SJSA1 (cell line): ENCODE measurements around the gene CDK11A. TPM values are rescaled to one million over a fixed set of nuclear protein-coding genes. Genes with fewer than 3 reads are reported as not detected.
"Not testable (repeated sequence)": the region's sequence is repeated elsewhere in the genome, so short reads cannot be mapped to it uniquely, and the experiment has no call there.

Source experiments
- DNase-seq, 2 experiments: peaks; one replicate each; pipeline ENCODE4 v3.0.0-alpha.2; 2015 to 2020; ENCODE audit warnings: low spot score in 2 of 2, low read depth in 1 of 2
- H3K27ac ChIP-seq: fragments of 250-450 bp; sonication (Bioruptor Pico); 2 replicates; pipeline ENCODE4 v1.5.1; 2020; ENCODE audit warnings: mild to moderate bottlenecking, moderate library complexity
- H3K27me3 ChIP-seq: fragments of 250-450 bp; sonication (Bioruptor Pico); replicated peaks from 2 replicates; pipeline ENCODE4 v1.5.1; 2020; ENCODE audit warnings: mild to moderate bottlenecking, moderate library complexity
- H3K36me3 ChIP-seq: fragments of 250-450 bp; sonication (Bioruptor Pico); 2 replicates; pipeline ENCODE4 v1.5.1; 2020; ENCODE audit warnings: mild to moderate bottlenecking
- H3K4me1 ChIP-seq: fragments of 250-450 bp; sonication (Bioruptor Pico); replicated peaks from 2 replicates; pipeline ENCODE4 v1.6.1; 2021; ENCODE audit warnings: mild to moderate bottlenecking
- H3K4me3 ChIP-seq: fragments of 250-450 bp; sonication (Bioruptor Pico); 2 replicates; pipeline ENCODE4 v1.5.1; 2020; ENCODE audit warnings: mild to moderate bottlenecking
- H3K9me3 ChIP-seq: fragments of 250-450 bp; sonication (Bioruptor Pico); replicated peaks from 2 replicates; pipeline ENCODE4 v1.5.1; 2020; ENCODE audit warnings: mild to moderate bottlenecking
- total RNA-seq: library from RNA; depleted of rRNA; stranded (reverse); fragments of >200 nt; shearing (Covaris generic); gene quantifications from 2 replicates; pipeline ENCODE4 v1.2.3, GENCODE V29; 2014

CDK11A gene
- total RNA-seq, 1 experiment from 2014 or later, result 11.8 TPM

DNA sequence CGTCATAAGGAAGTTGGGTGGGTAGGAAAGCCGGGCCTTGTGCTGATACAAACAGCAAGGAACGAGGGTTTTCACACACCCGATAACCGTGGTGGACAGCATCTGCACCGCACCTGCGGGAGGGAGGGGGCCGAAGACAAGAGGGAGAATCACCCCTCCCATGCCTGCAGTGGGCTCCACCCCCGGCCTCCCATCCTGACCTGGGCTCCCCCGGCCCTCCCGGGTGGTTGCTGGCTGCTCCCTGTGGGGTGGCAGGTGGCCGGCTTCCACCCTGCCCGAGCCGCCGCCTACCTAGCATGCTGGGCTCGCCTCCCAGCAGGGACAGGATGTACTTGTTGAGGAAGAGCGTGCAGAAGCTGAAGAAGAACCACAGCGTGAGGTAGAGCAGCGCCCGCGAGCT lies 48.1 kb downstream of the CDK11A start:
- not testable (repeated sequence) for H3K4me3 ChIP-seq, H3K27ac ChIP-seq, H3K27me3 ChIP-seq, H3K9me3 ChIP-seq, H3K4me1 ChIP-seq
- DNase-seq, result peak in 1 of 2 experiments; percentile 14
- H3K36me3 ChIP-seq, result peaks cover 14% of the 10 kb centered on the region

DNA sequence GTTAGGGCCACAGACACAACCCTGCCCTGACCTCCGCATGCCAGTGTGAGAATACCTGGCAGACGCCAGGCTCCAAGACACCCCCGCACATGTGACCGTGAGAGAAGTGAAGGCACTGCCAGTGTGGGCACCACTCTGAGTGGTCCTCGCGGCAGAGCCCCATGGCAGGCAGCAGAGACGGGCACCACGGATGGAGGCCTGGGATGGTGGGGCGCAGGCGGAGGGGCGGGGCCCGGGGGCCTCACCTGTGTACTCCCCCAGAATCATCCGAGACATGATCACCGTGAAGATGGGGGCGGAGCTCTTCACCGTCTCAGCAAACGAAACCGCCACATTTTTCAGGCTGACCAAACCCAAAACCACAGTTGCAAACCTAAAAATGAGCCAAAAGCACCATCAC lies 48.9 kb downstream of the CDK11A start:
- H3K9me3 ChIP-seq, H3K4me1 ChIP-seq, H3K27ac ChIP-seq, H3K4me3 ChIP-seq, H3K27me3 ChIP-seq: not testable (repeated sequence)
- peaks cover 15% of the 10 kb centered on the region for H3K36me3 ChIP-seq
- DNase-seq, result peak in 1 of 2 experiments; percentile 29

DNA sequence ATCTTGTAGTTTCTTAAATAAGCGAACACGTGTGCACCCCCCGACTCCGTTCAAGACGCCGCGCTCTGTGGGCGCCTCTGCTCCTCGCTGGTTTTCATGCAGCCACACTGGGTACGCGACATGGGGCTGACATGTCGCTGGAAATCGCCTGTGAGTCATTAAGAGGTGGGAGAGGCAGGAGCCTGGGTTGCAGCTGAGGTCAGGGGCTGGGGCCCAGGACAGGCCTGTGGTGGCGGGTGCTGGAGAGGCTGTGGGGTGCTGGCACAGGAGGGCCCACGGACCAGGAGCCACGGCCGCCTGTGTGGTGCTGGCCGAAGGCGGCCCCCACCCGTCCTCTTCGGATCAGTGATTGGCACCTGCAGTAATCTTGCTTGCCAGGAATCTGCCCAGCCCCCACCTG lies 49.4 kb downstream of the CDK11A start:
- not testable (repeated sequence) for H3K27me3 ChIP-seq, H3K27ac ChIP-seq, H3K9me3 ChIP-seq, H3K4me1 ChIP-seq, H3K4me3 ChIP-seq
- peaks cover 15% of the 10 kb centered on the region for H3K36me3 ChIP-seq
- peak in 1 of 2 experiments; percentile 20 for DNase-seq

DNA sequence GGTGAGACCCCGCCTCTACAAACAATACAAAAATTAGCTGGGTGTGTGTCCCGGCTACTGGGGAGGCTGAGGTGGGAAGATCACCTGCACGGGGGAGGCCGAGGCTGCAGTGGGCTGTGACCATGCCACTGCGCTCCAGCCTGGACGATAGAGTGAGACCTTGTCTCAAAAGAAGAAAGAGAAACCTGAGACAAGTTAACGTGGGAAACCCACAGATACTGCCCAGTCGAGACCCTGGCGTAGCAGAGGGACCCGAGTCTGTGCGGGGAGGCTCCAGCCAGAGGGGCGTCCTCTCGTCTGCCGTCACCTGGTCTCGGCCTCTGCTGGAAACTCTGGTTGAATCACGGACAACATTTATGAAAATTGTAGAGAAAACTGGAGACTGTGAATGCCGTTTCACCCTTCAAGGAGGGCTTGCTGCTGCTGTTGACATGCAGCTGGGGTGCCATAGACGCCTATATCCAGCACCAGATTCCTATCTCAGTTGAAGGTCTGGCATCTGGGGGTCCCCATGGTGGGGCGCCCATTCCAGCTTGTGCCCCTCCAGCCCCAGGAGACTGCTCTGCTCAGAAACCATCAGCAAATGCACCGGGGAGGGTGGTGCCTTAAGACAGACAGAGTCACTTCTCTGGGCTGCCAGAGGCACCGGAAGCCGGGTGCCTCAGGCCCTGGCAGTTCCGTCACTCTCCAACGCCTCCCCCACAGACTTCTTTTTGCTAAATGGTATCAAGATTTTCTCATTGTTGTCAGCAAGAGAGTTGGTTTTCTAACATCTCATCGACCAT lies 51.8 kb downstream of the CDK11A start:
- no peaks in the 10 kb centered on the region for H3K9me3 ChIP-seq
- H3K4me1 ChIP-seq, result no peaks in the 10 kb centered on the region
- H3K4me3 ChIP-seq, result no peak overlapping the region
- H3K27me3 ChIP-seq, result no peaks in the 10 kb centered on the region
- DNase-seq, result no peak
- H3K36me3 ChIP-seq, result peaks cover 10% of the 10 kb centered on the region
- H3K27ac ChIP-seq, result no peak overlapping the region

DNA sequence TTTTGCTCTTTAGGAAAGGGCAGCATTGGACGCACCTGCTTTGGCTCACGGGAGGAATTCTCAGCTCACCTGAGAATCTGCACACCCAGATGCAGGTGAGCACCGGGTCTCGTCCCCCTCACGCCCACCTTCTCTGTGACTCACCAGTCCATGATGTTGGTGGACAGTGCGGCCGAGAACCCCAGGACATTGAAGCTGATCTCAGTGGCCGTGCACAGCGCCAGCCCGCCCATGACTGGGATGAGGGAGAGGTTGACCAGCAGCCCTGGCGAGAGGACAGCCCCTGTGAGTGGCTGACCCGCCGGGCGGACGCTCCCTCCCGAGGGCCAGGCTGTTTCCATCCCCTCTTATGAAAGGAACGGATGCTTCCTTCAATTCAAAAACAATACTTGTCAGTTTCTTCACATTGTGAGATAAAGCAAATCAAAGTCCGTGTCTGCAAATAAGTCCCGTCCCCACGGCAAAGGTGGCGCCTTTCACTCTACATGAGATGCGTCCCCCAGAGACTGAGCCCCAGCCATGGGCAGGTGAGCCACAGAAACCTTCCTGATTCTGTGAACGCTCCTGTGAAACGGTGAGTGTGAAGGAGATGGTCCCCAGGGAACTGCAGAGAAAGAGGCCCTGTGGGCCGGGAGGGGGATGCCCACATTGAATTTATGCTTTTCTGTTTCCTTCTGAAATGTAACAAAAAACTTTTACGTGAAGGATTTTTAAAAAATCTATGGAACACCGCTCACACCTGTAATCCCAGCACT lies 52.6 kb downstream of the CDK11A start:
- peaks cover 11% of the 10 kb centered on the region for H3K36me3 ChIP-seq
- no peaks in the 10 kb centered on the region for H3K9me3 ChIP-seq
- peak in 1 of 2 experiments; percentile 39 for DNase-seq
- H3K27me3 ChIP-seq, result no peaks in the 10 kb centered on the region
- no peak overlapping the region for H3K27ac ChIP-seq
- no peaks in the 10 kb centered on the region for H3K4me1 ChIP-seq
- H3K4me3 ChIP-seq, result no peak overlapping the region

DNA sequence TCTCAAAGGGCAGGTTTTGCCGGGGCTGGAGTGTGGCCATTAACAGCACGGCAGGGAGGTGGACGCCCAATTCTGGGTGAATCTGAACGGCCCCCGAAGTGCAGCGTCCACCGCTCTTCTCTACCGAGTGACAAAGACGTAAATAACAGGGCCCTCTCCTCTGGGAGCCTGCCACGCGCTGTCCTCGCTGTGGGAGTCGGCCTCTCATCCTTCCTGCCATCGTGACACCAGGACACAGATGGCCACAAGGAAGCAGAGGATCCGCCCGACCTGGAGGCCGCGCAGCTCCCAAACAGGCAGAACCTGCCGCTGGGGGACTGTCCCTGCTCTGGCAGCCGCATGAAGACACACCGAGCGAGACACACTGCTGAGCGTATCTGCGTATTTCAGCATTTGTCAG lies 53.3 kb downstream of the CDK11A start:
- peak in 1 of 2 experiments; percentile 38 for DNase-seq
- H3K4me1 ChIP-seq, result no peaks in the 10 kb centered on the region
- H3K36me3 ChIP-seq, result peaks cover 18% of the 10 kb centered on the region

DNA sequence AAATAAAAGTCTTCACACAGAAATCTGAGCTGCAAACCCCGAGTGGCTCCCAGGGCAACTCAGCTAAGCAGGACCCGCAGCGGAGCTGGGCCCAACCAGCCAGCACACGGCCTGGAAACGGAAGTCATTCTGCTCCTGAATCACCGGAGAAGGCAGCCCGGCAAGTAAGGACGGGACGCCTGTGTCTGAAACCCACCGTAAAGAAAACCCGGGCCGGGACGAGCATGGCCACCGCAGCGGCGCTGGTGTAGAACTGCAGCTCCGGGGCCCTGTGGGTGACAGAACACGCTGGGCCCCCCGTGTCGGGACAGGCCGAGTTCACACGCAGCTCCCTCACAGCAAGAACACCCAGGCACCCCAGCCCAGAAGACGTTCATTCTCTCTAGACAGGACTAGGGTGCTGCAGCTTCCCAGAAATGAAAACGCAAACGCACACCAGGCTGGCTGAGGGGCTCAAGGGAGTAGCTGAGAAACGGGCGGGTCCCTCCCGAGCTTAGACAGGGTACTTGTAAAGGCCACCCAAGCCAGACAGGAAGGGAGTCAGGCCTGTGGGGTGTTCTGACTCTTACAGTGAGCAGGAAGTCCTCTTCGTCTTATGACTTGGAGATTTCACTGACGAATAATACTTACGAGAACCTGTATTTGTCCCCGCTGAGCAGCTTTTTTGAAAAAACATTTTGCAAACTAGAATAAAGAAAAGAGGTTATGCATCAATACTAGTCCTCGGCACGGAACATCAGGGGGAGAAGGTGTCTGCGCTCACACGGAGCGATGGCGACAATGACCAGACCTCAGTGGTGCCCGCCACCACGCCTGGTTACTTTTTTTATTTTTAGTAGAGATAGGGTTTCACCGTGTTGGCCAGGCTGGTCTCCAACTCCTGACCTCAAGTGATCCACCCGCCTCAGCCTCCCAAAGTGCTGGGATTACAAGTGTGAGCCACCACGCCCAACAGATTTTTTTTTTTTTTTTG lies 54.4 kb downstream of the CDK11A start:
- no peaks in the 10 kb centered on the region for H3K27me3 ChIP-seq
- H3K36me3 ChIP-seq, result peaks cover 29% of the 10 kb centered on the region
- no peak overlapping the region for H3K27ac ChIP-seq
- no peak overlapping the region for H3K4me3 ChIP-seq
- DNase-seq, result peak in 1 of 2 experiments; percentile 41
- H3K9me3 ChIP-seq, result no peaks in the 10 kb centered on the region
- H3K4me1 ChIP-seq, result no peaks in the 10 kb centered on the region

More for the DNA sequence above, 53.3 kb downstream of the CDK11A start:
- no peak overlapping the region for H3K27ac ChIP-seq
- H3K27me3 ChIP-seq, result no peaks in the 10 kb centered on the region
- H3K9me3 ChIP-seq, result no peaks in the 10 kb centered on the region
- H3K4me3 ChIP-seq, result no peak overlapping the region

DNA sequence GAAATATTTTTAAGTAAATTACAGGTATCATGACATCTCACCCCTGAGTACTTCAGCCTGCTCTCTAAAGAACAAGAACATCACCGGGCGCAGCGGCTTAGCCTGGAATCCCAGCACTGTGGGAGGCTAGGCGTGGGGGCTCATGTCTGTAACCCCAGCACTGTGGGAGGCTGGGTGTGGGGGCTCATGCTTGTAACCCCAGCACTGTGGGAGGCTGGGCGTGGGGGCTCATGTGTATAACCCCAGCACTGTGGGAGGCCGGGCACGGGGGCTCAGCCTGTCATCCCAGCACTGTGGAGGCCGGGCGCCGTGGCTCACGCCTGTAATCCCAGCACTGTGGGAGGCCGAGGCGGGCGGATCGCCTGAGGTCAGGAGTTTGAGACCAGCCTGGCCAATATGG lies 57.6 kb downstream of the CDK11A start:
- no peaks in the 10 kb centered on the region for H3K9me3 ChIP-seq
- no peak overlapping the region for H3K27ac ChIP-seq
- H3K36me3 ChIP-seq, result peaks cover 24% of the 10 kb centered on the region
- H3K4me1 ChIP-seq, result peaks cover 9% of the 10 kb centered on the region
- H3K27me3 ChIP-seq, result no peaks in the 10 kb centered on the region
- peak in 1 of 2 experiments; percentile 35 for DNase-seq
- no peak overlapping the region for H3K4me3 ChIP-seq

DNA sequence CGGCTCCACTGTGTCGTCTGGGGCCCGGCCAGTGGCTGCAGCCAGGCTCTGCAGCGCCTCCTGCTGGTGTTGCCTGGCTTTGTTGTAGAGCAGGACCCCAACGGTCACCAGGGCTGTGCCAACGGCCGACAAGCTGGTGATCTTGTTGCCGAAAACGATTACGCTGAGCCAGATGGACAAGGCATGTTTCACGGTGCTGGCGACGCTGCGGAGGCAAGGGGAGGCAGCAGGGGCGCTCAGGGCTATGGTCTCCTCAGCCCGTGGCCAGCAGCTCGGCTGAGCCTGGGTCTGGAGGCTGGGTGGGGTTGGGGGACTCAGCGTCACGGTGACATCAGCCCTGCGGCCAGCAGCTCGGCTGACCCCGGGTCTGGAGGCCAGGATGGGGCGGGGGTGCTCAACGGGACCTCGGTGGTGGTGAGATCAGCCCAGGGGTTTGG lies 58.3 kb downstream of the CDK11A start:
- Histone ChIP-seq H3K4me1 (peaks cover 9% of the 10 kb centered on the region), H3K27me3 (no peaks in the 10 kb centered on the region), H3K36me3 (peaks cover 18% of the 10 kb centered on the region), H3K9me3 (no peaks in the 10 kb centered on the region), H3K4me3 (no peak overlapping the region), H3K27ac (no peak overlapping the region)
- DNase-seq, result peak in 1 of 2 experiments; percentile 47

DNA sequence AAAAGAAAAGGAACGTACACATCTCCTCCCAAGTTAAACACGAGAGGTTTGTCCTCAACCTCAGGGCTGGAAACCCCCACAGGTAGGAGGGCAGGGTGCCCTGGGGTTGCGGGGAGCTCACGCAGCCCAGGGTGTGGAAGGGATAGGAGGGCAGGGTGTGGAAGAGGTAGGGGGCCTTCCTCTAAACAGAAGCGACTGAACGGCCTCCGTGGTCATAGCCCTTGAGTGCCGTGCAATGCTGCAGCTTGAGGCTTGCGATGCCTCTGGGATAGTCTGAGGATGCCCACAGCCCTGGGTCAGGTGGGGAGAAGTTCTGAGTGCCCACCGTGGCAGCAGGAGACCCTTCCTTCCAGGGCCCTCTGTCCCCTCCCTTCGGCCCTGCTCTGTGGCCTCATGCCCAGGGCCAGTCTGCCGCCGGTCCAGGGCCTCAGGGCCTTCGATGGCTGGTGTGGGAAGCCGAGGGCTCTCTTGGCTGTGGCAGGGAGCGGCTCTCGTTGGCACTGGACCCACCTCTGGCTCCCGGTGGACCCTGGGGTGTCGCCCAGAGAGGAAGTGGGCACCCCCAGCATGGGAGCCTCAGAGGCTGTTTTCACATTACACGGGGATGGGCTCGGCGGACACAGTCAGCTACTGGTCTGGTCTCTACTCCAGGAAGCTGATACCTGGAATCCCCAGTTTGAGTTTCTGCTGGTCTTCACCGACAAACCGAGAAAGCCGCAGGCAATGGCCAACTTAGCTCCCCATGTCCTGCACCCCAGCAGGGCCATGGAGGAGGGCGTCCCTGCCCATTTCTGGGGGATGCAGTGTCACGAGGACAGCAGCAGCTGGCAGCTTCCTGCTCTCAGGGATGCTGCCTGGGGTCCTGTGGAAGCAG lies 59.0 kb downstream of the CDK11A start:
- Histone ChIP-seq H3K27ac (no peak overlapping the region), H3K36me3 (peaks cover 18% of the 10 kb centered on the region), H3K4me3 (no peak overlapping the region), H3K9me3 (no peaks in the 10 kb centered on the region), H3K4me1 (peaks cover 9% of the 10 kb centered on the region), H3K27me3 (no peaks in the 10 kb centered on the region)
- DNase-seq, result peak in 1 of 2 experiments; percentile 41

DNA sequence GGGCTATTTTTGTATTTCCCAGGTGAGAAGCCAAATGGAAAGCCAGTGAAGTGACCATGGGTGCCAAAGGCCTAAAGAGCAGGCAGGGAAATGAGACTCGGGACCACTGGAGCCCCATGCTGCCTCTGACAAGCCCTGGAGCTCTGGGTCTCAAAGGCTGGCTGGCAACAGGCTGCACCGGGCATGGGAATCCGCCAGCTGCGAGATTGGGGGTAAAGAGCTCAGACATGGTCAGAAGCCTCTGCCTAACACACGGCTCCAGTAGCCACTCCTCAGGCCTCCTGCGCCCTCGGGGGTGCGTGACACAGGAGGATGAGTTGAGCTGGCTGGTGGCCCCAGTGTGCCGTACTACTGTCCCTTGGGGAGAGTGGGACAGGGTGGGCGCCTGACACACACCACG lies 59.8 kb downstream of the CDK11A start:
- H3K36me3 ChIP-seq, result peaks cover 18% of the 10 kb centered on the region
- H3K4me3 ChIP-seq, H3K27me3 ChIP-seq, H3K27ac ChIP-seq, H3K9me3 ChIP-seq, H3K4me1 ChIP-seq: not testable (repeated sequence)
- peak in 1 of 2 experiments; percentile 10 for DNase-seq

DNA sequence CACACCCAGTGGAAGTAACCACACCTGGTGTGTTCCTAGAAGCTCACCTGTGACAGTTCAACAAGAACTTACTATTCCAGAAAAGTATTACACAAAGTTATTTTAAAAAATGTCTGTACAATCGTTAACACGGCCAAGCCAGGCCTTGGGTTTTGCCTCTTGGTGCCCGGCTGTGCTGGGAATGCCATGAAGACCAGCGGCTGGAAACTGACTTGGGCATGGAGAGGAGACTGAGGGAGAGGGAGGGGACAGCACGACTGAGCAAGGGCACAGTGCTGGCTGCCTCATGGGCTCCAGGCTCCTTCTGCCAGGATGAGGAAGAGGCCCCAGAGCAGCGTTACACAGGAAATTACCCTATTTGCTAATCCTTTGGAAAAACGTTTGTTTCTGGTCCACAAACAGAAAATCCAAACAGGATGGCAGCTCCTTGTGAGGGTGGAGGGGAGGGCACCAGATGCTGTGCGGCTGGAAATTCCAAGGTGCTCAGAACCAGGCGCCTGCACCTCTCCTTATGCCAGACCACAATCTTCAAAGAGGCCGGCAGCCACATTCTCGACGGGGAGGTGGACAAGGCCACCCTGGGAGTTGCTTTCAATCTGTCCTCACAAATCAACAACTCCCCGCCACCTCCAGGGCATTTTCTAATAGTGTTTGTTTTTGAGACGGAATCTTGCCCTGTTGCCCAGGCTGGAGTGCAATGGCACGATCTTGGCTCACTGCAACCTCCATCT lies 61.2 kb downstream of the CDK11A start:
- Histone ChIP-seq H3K27ac (peak overlapping the region; percentile 38; the same call in 1 of the 2 replicates), H3K36me3 (peaks cover 18% of the 10 kb centered on the region)
- peak; percentile 73 to 88 for DNase-seq
- not testable (repeated sequence) for H3K4me3 ChIP-seq, H3K27me3 ChIP-seq, H3K4me1 ChIP-seq, H3K9me3 ChIP-seq
